Endothelial cell of umbilical vein (primary cell): ENCODE data around the gene SKOR1.

ENCODE experiments used
- EZH2 ChIP-seq: IDR thresholded peaks from 2 replicates; pipeline ENCODE4 v1.6.1; 2012; ENCODE audit warnings: borderline replicate concordance, low read depth, mild to moderate bottlenecking, moderate library complexity, low read length, inconsistent platforms; ENCODE audit not compliant: severe bottlenecking
- FOS ChIP-seq: IDR thresholded peaks from 2 replicates; pipeline ENCODE4 v1.6.1; 2011; ENCODE audit warnings: mild to moderate bottlenecking, low read length, moderate library complexity, borderline replicate concordance; ENCODE audit not compliant: insufficient read depth
- GATA2 ChIP-seq: IDR thresholded peaks from 2 replicates; pipeline ENCODE4 v1.7.0; 2011; ENCODE audit warnings: low read depth, mild to moderate bottlenecking, moderate library complexity, mixed read lengths, low read length; ENCODE audit not compliant: insufficient read length, insufficient read depth
- JUN ChIP-seq: IDR thresholded peaks from 2 replicates; pipeline ENCODE4 v1.6.1; 2011; ENCODE audit warnings: borderline replicate concordance, low read depth; ENCODE audit not compliant: insufficient read length, insufficient read depth
- MYC ChIP-seq: IDR thresholded peaks from one replicate; pipeline ENCODE4 v1.6.1; 2011; ENCODE audit warnings: mild to moderate bottlenecking, low read depth, low read length
- POLR2A ChIP-seq: IDR thresholded peaks from 2 replicates; pipeline ENCODE4 v1.6.1; 2012; ENCODE audit warnings: low read depth, mild to moderate bottlenecking, control low read depth, low read length
- POLR2AphosphoS5 ChIP-seq: IDR thresholded peaks from 2 replicates; pipeline ENCODE4 v1.6.1; 2012; ENCODE audit warnings: low read depth, mild to moderate bottlenecking, control low read depth, low read length, moderate library complexity; ENCODE audit not compliant: insufficient read depth
- TF ChIP-seq, protein P1 (sequence below), 2 donors: IDR thresholded peaks; 1 replicate in 1 of 2; 2 replicates in 1 of 2; pipeline ENCODE4 v1.5.1; 2011; ENCODE audit warnings: low read length in 2 of 2, mild to moderate bottlenecking in 2 of 2, moderate library complexity in 2 of 2, control low read depth in 1 of 2, inconsistent platforms in 1 of 2, low read depth in 1 of 2; ENCODE audit not compliant: insufficient read depth in 1 of 2; ENCODE audit errors: extremely low read depth in 1 of 2
- TF ChIP-seq, protein P2 (sequence below): IDR thresholded peaks from 2 replicates; pipeline ENCODE4 v1.6.1; 2011; ENCODE audit not compliant: insufficient read depth, insufficient read length

DNA sequence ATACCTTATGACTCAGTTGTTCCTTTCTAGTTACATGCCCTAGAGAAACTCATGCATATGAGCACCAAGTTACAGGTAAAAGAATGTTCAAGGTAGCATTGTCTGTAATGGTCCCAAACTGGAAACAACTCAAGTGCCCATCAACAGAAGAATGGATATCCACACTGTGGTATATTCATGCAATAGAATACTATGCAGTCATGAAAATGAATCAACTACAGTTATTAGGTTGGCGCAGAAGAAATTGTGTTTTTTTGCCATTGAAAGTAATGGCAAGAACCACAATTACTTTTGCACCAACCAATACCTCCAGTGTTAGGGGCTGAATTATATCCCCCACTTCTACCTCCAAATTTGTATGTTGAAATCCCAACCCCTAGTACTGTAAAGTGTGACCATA lies 24.2 kb downstream of the SKOR1 start:
- TF ChIP-seq POLR2A (no peak), POLR2AphosphoS5 (no peak), EZH2 (no peak), MYC (no peak), GATA2 (no peak), JUN (no peak), FOS (no peak)
- TF ChIP-seq, protein P1, sequence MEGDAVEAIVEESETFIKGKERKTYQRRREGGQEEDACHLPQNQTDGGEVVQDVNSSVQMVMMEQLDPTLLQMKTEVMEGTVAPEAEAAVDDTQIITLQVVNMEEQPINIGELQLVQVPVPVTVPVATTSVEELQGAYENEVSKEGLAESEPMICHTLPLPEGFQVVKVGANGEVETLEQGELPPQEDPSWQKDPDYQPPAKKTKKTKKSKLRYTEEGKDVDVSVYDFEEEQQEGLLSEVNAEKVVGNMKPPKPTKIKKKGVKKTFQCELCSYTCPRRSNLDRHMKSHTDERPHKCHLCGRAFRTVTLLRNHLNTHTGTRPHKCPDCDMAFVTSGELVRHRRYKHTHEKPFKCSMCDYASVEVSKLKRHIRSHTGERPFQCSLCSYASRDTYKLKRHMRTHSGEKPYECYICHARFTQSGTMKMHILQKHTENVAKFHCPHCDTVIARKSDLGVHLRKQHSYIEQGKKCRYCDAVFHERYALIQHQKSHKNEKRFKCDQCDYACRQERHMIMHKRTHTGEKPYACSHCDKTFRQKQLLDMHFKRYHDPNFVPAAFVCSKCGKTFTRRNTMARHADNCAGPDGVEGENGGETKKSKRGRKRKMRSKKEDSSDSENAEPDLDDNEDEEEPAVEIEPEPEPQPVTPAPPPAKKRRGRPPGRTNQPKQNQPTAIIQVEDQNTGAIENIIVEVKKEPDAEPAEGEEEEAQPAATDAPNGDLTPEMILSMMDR (IDR thresholded peaks at IDR 0.05; ENCODE audit: extremely low read depth in 1 of 2, insufficient read depth in 1 of 2, low read depth in 1 of 2, low read length in 2 of 2) = no peak
- TF ChIP-seq, protein P2, sequence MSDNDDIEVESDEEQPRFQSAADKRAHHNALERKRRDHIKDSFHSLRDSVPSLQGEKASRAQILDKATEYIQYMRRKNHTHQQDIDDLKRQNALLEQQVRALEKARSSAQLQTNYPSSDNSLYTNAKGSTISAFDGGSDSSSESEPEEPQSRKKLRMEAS = no peak
